Measurements from ENCODE around the gene CASQ2. TPM values are rescaled to one million over a fixed set of nuclear protein-coding genes. Genes with fewer than 3 reads are reported as not detected.

The CASQ2 gene
- total RNA-seq, 1 experiment from 2014 or later, result not detected

- Histone ChIP-seq H2AFZ (ENCODE audit: low read depth, low read length, poor library complexity, severe bottlenecking) (no peak overlapping the region), H3K4me2 (ENCODE audit: low read length) (no peak overlapping the region), H3K9me3 (ENCODE audit: control insufficient read depth in 1 of 2, insufficient read depth in 1 of 2, low read depth in 1 of 2, low read length in 2 of 2) (no peaks in the 10 kb centered on the region), H4K20me1 (ENCODE audit: insufficient read depth) (no peaks in the 10 kb centered on the region), H3K9me2 (ENCODE audit: insufficient read depth) (no peaks in the 10 kb centered on the region), H3K4me1 (ENCODE audit: control insufficient read depth in 1 of 2, insufficient read depth in 2 of 2, low read length in 2 of 2) (peaks cover 7 to 15% of the 10 kb centered on the region in 2 experiments; a peak in 2 of 4 replicates), H3K27ac (ENCODE audit: low read depth, low read length) (no peak overlapping the region), H3K79me2 (ENCODE audit: insufficient read depth, low read length) (no peaks in the 10 kb centered on the region), H3K9ac (ENCODE audit: low read length) (no peak overlapping the region), H3K27me3 (ENCODE audit: insufficient read depth, low read length) (no peaks in the 10 kb centered on the region; the same call in 1 of the 2 replicates), H3K36me3 (ENCODE audit: control insufficient read depth in 1 of 2, insufficient read depth in 2 of 2, low read length in 2 of 2) (no peaks in the 10 kb centered on the region), H3K4me3 (replicated peaks in 1 of 2; ENCODE audit: low read depth in 1 of 2, low read length in 2 of 2) (no peak overlapping the region)
- no peak for TF ChIP-seq ELF1 (IDR thresholded peaks at IDR 0.05; ENCODE audit: borderline replicate concordance, low read depth)
- ChIA-PET CTCF (interaction anchor here (1.5 kb wide), 1 partner anchor 52 kb away, joined by 5 read pairs; no protein-coding TSS in a partner anchor), RAD21 (ENCODE audit: low non-redundant PET in 1 of 2, low total read pairs in 2 of 2, uncharacterized antibody in 2 of 2, unreplicated experiment in 2 of 2) (no interaction called here), POLR2A (no interaction called here)
- DNase-seq (ENCODE audit: low read depth, low spot score), result no peak
- BruUV-seq (replicated peaks), result no TSS peak
- intact Hi-C loops (cut with micrococcal nuclease), result no loop called here
- peak; percentile 50 for ATAC-seq
Observed at GRCh38 chr1:115712911-115713609, 55.5 kb downstream of the CASQ2 start.

GRCh38 chr1:115710859-115711624 lies 57.5 kb downstream of the CASQ2 start:
- intact Hi-C loops (cut with micrococcal nuclease), result no loop called here
- Histone ChIP-seq H3K4me2 (ENCODE audit: low read length) (no peak overlapping the region), H3K9ac (ENCODE audit: low read length) (no peak overlapping the region), H3K4me3 (replicated peaks in 1 of 2; ENCODE audit: low read depth in 1 of 2, low read length in 2 of 2) (no peak overlapping the region), H4K20me1 (ENCODE audit: insufficient read depth) (no peaks in the 10 kb centered on the region), H3K27ac (ENCODE audit: low read depth, low read length) (no peak overlapping the region), H3K36me3 (ENCODE audit: control insufficient read depth in 1 of 2, insufficient read depth in 2 of 2, low read length in 2 of 2) (no peaks in the 10 kb centered on the region), H3K79me2 (ENCODE audit: insufficient read depth, low read length) (no peaks in the 10 kb centered on the region), H3K9me3 (ENCODE audit: control insufficient read depth in 1 of 2, insufficient read depth in 1 of 2, low read depth in 1 of 2, low read length in 2 of 2) (no peaks in the 10 kb centered on the region), H3K9me2 (ENCODE audit: insufficient read depth) (no peaks in the 10 kb centered on the region), H2AFZ (ENCODE audit: low read depth, low read length, poor library complexity, severe bottlenecking) (no peak overlapping the region), H3K4me1 (ENCODE audit: control insufficient read depth in 1 of 2, insufficient read depth in 2 of 2, low read length in 2 of 2) (peaks cover 7 to 15% of the 10 kb centered on the region in 2 experiments; a peak in 2 of 4 replicates), H3K27me3 (ENCODE audit: insufficient read depth, low read length) (no peaks in the 10 kb centered on the region; the same call in 1 of the 2 replicates)
- no peak for ATAC-seq
- RAD21 ChIA-PET (ENCODE audit: low non-redundant PET in 1 of 2, low total read pairs in 2 of 2, uncharacterized antibody in 2 of 2, unreplicated experiment in 2 of 2), result no interaction called here
- DNase-seq (ENCODE audit: low read depth, low spot score), result no peak
- CTCF ChIA-PET, result interaction anchor here (1.5 kb wide), 1 partner anchor 54 kb away, joined by 5 read pairs; no protein-coding TSS in a partner anchor
- BruUV-seq (replicated peaks), result no TSS peak
- TF ChIP-seq TCF7L2 (IDR thresholded peaks at IDR 0.05; ENCODE audit: borderline replicate concordance, extremely low read depth, insufficient read depth, insufficient read length), result no peak
- no peak for TF ChIP-seq ZFX (IDR thresholded peaks at IDR 0.05)
- no peak for TF ChIP-seq JUND (IDR thresholded peaks at IDR 0.05)
- no peak for TF ChIP-seq CEBPB (IDR thresholded peaks at IDR 0.05; ENCODE audit: low read depth)
- TF ChIP-seq, protein P1, sequence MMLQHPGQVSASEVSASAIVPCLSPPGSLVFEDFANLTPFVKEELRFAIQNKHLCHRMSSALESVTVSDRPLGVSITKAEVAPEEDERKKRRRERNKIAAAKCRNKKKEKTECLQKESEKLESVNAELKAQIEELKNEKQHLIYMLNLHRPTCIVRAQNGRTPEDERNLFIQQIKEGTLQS (IDR thresholded peaks at IDR 0.05), result no peak
- TF ChIP-seq EGR1 (IDR thresholded peaks at IDR 0.05; ENCODE audit: low read depth), result no peak
- TF ChIP-seq SRF (IDR thresholded peaks at IDR 0.05; ENCODE audit: low read depth), result no peak
- no peak for TF ChIP-seq POLR2A (IDR thresholded peaks at IDR 0.05; ENCODE audit: borderline replicate concordance, extremely low read depth, insufficient read depth, insufficient read length)
- no peak for TF ChIP-seq RAD21 (IDR thresholded peaks at IDR 0.05; ENCODE audit: low read depth)
- no peak for TF ChIP-seq FOSL1 (IDR thresholded peaks at IDR 0.05; ENCODE audit: low read depth)
- no peak for TF ChIP-seq ELF1 (IDR thresholded peaks at IDR 0.05; ENCODE audit: borderline replicate concordance, low read depth)
- no peak for TF ChIP-seq EZH2 (IDR thresholded peaks at IDR 0.05)
- POLR2A ChIA-PET, result no interaction called here
